Measurements from ENCODE around the gene LHFPL3.

Gene LHFPL3

GRCh38 chr7:104928721-104929400 is 600.5 kb downstream of the LHFPL3 start:
- no peak overlapping the region for H3K27ac ChIP-seq
- TF ChIP-seq CTCF (conservative IDR thresholded peaks at IDR 0.05) (no peak), ZFX (IDR thresholded peaks at IDR 0.05) (no peak)

- TF ChIP-seq CTCF (conservative IDR thresholded peaks at IDR 0.05) (no peak), ZFX (IDR thresholded peaks at IDR 0.05) (no peak)
- H3K27ac ChIP-seq: no peak overlapping the region
Measured at GRCh38 chr7:104929921-104930320, 601.5 kb downstream of the LHFPL3 start.

GRCh38 chr7:104931181-104931781 is 602.9 kb downstream of the LHFPL3 start:
- no peak for TF ChIP-seq CTCF (conservative IDR thresholded peaks at IDR 0.05)
- TF ChIP-seq ZFX (IDR thresholded peaks at IDR 0.05): no peak
- H3K27ac ChIP-seq: no peak overlapping the region

- TF ChIP-seq ZFX (IDR thresholded peaks at IDR 0.05): no peak
- TF ChIP-seq CTCF (conservative IDR thresholded peaks at IDR 0.05): no peak
Measured at GRCh38 chr7:104933022-104933421, 604.6 kb downstream of the LHFPL3 start.

GRCh38 chr7:104933521-104933988 is 605.2 kb downstream of the LHFPL3 start:
- TF ChIP-seq CTCF (conservative IDR thresholded peaks at IDR 0.05) (no peak), ZFX (IDR thresholded peaks at IDR 0.05) (no peak)
- no peak overlapping the region for H3K27ac ChIP-seq

More at GRCh38 chr7:104933022-104933421, 604.6 kb downstream of the LHFPL3 start:
- no peak overlapping the region for H3K27ac ChIP-seq

- no peak for TF ChIP-seq ZFX (IDR thresholded peaks at IDR 0.05)
- no peak for TF ChIP-seq CTCF (conservative IDR thresholded peaks at IDR 0.05)
- no peak overlapping the region for H3K27ac ChIP-seq
Measured at GRCh38 chr7:104934665-104935064, 606.3 kb downstream of the LHFPL3 start.

- no peak overlapping the region for H3K27ac ChIP-seq
Measured at GRCh38 chr7:104935276-104935675, 606.9 kb downstream of the LHFPL3 start.

More at GRCh38 chr7:104935276-104935675, 606.9 kb downstream of the LHFPL3 start:
- no peak for TF ChIP-seq CTCF (conservative IDR thresholded peaks at IDR 0.05)
- no peak for TF ChIP-seq ZFX (IDR thresholded peaks at IDR 0.05)

All from C4-2B (cell line).